NCI-H1417 (cell line): ENCODE measurements around the gene SCYL1.
"Not testable (repeated sequence)": the region's sequence is repeated elsewhere in the genome, so short reads cannot be mapped to it uniquely, and the experiment has no call there.

Experiments
- DNase-seq, 3 experiments: peaks; one replicate each; lab custom pipeline; 2025; lab: John Stamatoyannopoulos, UW

The SCYL1 gene

DNA sequence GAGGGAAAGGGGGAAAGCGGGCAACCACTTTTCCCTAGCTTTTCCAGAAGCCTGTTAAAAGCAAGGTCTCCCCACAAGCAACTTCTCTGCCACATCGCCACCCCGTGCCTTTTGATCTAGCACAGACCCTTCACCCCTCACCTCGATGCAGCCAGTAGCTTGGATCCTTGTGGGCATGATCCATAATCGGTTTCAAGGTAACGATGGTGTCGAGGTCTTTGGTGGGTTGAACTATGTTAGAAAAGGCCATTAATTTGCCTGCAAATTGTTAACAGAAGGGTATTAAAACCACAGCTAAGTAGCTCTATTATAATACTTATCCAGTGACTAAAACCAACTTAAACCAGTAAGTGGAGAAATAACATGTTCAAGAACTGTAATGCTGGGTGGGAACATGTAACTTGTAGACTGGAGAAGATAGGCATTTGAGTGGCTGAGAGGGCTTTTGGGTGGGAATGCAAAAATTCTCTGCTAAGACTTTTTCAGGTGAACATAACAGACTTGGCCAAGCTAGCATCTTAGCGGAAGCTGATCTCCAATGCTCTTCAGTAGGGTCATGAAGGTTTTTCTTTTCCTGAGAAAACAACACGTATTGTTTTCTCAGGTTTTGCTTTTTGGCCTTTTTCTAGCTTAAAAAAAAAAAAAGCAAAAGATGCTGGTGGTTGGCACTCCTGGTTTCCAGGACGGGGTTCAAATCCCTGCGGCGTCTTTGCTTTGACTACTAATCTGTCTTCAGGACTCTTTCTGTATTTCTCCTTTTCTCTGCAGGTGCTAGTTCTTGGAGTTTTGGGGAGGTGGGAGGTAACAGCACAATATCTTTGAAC, 19.2 kb upstream of the SCYL1 start:
- DNase-seq: no peak

DNA sequence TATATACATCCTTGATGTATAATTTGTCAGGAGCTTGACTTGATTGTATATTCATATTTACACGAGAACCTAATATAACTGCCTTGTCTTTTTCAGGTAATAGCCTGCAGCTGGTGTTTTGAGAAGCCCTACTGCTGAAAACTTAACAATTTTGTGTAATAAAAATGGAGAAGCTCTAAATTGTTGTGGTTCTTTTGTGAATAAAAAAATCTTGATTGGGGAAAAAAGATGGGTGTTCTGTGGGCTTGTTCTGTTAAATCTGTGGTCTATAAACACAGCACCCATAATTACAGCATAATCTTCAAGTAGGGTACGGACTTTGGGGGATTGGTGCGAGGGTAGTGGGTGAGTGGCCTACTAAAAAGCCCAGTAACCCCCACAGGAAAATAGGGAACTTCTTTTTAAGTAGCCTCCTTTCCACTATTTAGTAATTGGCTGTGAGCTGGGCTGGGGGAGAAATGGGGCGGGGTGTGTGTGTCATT, 18.6 kb upstream of the SCYL1 start:
- no peak for DNase-seq

DNA sequence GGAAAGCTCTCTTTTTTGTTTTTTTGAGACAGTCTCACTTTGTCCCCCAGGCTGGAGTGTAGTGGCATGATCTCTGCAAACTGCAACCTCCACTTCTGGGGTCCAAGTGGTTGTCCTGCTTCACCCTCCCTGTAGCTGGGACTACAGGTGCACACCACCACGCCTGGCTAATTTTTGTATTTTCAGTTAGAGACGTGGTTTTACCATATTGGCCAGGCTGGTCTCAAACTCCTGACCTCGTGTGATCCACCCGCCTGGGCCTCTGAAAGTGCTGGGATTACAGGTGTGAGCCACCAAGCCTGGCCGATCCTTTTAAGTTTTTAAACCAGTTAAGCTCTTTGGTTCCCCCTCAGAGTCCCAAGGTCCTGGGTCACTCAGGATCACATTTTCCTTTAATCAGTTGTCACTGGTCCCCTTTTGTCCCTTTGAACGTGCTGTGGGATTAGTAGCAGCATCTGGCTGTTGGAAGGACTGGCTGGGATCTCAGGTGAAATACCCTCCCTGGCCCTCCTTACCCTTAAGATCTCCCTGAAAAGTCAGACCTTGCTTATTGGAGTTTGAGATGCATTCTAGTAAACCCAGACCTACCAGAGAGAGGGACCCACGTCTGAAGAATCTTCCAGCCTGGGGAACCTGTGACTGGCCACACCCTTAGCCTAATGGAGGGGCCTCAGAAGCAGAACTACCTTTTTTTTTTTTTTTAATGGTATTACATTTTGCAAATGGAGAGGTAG, 17.9 kb upstream of the SCYL1 start:
- DNase-seq: peak in 2 of 3 experiments; percentile 66 to 86

DNA sequence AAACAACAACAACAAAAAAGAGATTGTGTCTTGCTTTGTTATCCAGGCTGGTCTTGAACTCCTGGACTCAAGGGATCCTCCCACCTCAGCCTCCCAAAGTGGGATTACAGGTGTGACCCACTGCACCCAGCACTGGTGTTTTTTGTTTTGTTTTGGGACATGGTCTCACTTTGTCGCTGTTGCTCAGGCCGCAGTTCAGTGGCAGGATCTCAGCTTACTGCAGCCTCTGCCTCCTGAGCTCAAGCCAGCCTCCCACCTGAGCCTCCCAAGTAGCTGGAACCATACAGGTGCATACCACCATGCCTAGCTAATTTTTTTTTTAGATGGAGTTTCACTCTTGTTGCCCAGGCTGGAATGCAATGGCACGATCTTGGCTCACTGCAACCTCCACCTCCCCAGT, 12.6 kb upstream of the SCYL1 start:
- DNase-seq: not testable (repeated sequence)

DNA sequence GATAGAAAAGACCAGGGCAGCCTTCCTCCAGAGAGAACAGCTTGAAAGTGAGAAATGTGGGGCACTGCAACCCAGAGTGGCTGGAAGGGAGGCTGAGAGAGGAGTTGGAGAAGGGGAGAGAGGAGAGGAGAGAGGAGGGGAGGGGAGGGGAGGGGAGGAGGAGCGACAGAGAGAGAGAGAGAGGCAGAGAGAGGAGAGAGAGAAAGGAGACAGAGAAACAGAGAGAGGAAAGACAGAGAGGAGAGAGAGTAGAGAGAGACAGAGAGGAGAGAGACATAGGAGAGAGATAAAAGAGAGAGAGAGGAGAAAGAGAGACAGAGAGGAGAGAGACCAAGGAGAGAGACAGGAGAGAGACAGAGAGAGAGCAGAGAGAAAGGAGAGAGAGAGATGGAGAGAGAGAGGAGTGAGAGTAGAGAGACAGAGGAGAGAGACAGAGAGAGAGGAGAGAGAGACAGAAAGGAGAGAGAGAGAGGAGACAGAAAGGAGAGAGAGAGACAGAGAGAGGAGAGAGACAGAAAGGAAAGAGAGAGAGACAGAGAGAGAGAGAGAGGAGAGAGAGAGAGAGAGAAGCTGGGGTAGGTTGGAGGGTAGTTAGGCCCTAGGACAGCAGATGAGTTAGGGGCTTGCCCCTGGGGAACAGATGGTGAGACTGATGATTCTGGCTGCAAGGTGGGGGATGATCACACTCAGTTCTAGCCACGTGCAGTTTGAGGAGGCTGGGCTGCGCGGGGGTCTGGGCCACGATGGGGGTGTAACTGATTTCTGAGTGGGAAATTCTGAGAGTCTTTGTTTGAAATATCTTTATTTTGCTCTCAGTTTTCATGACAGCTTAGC, 8.5 kb upstream of the SCYL1 start:
- no peak for DNase-seq

DNA sequence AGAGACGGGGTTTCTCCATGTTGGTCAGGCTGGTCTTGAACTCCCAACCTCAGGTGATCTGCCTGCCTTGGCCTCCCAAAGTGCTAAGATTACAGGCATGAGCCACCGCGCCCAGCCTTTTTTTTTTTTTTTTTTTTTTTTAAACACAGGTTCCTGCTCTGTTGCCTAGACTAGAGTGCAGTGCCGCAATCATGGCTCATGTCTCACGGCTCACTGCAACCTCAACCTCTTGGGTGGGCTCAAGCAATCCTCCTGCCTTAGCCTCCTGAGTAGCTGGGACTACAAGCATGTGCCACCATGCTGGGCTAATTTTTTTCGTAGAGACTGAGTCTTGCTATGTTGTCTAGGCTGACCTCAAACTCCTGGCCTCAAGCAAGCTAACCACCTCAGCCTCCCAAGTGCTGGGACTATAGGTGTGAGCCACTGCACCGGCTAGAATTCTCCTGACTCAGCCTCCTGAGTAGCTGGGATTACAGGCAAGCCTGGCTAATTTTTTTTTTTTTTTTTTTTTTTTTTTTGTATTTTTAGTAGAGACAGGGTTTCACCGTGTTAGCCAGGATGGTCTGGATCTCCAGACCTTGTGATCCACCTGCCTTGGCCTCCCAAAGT, 5.8 kb upstream of the SCYL1 start:
- DNase-seq: not testable (repeated sequence)

DNA sequence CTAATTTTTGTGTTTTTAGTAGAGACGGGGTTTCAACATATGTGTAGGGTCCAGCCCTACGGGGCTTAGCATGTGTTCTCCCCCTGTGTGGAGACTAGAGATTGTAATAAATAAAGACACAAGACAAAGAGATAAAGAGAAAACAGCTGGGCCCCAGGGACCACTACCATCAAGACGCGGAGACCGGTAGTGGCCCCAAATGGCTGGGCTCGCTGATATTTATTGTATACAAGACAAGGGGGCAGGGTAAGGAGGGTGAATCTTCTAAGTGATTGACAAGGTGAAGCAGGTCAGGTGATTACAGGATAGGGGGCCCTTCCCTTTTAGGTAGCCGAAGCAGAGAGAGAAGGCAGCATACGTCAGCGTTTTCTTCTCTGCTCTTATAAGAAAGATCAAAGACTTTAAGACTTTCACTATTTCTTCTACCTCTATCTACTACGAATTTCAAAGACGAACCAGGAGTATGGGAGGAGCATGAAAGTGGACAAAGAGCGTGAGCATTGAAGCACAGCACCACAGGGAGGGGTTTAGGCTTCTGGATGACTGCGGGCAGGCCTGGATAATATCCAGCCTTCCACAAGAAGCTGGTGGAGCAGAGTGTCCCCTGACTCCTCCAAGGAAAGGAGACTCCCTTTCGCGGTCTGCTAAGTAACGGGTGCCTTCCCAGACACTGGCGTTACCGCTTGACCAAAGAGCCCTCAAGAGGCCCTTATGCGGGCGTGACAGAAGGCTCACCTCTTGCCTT, 2.9 kb upstream of the SCYL1 start:
- not testable (repeated sequence) for DNase-seq

DNA sequence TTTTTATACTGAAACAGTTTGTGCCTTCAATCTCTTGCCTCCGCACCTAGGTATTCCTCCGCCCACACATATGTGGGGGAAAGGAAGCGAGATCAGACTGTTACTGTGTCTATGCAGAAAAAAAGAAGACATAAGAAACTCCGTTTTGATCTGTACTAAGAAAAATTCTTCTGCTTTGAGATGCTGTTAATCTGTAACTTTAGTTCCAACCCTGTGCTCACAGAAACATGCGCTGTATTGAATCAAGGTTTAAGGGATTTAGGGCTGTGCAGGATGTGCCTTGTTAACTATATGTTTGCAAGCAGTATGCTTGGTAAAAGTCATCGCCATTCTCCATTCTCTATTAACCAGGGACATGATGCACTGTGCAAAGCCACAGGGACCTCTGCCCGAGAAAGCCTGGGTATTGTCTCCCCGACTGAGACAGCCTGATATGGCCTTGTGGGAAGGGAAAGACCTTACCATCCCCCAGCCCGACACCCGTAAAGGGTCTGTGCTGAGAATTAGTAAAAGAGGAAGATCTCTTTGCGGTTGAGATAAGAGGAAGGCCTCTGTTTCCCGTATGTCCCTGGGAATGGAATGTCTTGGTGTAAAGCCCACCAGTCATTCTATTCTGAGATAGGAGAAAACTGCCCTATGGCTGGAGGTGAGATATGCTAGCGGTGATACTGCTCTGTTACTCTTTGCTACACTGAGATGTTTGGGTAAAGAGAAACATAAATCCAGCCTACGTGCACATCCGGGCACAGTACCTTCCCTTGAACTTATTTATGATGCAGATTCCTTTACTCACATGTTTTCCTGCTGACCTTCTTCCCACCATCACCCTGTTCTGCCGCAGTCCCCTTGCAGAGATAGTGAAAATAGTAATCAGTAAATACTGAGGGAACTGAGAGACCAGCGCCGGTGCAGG, 1.9 kb upstream of the SCYL1 start:
- DNase-seq: not testable (repeated sequence)

DNA sequence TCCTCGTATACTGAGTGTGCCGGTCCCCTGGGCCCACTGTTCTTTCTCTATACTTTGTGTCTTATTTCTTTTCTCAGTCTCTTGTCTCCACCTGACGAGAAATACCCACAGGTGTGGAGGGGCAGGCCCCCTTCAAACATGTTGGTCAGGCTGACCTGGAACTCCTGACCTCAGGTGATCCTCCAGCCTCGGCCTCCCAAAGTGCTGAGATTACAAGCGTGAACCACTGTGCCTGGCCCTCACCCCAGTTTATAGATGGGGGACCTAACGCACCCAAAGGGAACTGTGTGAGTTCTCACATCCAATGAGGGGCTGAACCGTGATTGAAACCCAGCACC, 1.3 kb upstream of the SCYL1 start:
- DNase-seq: not testable (repeated sequence)

DNA sequence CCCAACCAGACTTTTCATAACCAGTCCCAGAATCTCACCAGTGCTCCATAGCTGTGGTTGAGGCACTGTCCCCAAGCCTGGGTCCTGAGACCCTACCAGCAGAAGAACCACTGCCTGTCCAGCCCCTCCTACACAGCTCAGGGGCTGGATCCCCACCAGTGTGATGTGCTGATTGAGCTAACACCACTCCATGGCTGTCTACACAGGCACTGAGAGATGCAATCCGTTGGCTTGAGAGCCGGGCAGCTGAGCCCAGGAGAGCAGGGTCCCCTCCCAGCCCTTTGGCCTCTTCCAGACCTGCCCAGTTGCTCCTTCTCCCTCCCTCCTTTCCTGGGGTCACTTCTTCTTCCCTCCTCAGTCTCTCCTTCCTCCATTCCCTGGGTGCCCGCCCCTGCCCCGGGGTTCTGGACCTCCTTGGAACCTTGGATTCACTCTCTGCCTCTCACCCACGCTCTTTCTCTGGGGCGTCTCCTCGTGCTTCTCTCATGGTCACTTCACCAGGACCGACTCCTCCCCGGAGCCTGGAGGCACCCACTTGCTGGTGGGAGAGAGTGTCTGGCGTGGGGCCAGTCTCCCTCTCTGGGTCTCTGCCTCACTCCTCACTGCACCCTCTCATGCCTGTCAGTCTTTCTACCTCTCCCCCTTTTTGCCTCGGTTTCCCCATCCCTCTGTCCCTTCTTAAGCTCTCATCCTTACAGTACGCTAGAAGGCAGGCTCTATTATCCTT, 706 bp upstream of the SCYL1 start:
- DNase-seq: peak in 1 of 3 experiments; percentile 81

DNA sequence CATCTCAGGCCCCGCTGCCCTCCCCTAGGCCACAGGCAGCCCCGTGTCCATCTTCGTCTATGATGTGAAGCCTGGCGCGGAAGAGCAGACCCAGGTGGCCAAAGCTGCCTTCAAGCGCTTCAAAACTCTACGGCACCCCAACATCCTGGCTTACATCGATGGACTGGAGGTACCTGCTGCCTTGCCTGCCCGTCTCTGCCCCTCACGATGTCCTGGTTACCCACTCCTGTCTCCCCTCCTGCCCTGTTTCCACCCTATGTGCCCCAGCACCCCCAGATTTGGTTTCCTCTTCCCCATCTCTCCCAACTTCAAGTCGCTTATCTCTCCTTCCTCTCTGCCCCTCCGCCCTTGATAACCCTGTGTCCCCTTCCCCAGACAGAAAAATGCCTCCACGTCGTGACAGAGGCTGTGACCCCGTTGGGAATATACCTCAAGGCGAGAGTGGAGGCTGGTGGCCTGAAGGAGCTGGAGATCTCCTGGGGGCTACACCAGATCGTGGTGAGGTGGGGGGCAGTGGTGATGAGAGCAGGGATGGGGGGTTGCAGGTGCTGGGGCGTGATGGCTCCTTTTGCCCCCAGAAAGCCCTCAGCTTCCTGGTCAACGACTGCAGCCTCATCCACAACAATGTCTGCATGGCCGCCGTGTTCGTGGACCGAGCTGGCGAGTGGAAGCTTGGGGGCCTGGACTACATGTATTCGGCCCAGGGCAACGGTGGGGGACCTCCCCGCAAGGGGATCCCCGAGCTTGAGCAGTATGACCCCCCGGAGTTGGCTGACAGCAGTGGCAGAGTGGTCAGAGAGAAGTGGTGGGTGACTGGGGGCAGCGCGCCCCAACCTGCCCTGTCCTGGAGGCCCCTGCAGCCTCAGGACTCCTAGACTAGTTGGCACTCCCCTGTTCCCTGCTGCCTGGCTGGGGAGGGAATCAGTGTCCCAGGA, 930 bp downstream of the SCYL1 start:
- no peak for DNase-seq

DNA sequence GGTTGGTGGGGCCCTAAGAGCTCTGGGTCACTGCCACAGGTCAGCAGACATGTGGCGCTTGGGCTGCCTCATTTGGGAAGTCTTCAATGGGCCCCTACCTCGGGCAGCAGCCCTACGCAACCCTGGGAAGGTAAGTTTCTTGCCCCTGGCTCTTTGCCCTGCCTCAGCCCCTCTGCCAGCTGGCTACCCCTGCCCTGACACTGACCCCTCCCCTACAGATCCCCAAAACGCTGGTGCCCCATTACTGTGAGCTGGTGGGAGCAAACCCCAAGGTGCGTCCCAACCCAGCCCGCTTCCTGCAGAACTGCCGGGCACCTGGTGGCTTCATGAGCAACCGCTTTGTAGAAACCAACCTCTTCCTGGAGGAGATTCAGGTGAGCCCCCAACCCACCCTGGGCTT, 1.9 kb downstream of the SCYL1 start:
- no peak for DNase-seq

DNA sequence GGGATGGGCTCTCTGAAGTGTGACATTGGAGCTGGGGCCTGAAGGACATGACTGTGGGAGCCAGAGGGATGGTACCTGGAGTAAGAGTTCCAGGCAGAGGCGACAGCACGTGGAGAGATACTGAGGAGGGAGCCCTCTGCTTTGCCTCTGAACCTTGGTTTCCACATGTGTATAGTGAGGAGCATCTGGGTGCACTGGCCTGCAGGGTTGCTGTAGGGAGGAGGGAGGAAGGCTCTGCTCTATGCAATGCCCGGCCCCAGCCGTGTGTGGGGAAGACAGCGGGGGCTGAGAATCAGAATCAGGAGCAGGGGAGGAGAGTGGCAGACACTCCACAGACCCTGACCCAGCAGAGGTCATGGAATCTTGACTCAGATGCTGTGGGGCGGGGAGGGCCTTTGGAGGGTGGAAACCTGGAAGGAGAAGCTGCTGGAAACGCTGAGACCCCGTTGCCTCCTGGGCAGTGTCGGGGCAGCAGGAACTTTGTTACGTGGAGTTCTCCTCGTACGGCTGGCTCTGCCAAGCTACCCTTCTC, 4.0 kb downstream of the SCYL1 start:
- DNase-seq: no peak

DNA sequence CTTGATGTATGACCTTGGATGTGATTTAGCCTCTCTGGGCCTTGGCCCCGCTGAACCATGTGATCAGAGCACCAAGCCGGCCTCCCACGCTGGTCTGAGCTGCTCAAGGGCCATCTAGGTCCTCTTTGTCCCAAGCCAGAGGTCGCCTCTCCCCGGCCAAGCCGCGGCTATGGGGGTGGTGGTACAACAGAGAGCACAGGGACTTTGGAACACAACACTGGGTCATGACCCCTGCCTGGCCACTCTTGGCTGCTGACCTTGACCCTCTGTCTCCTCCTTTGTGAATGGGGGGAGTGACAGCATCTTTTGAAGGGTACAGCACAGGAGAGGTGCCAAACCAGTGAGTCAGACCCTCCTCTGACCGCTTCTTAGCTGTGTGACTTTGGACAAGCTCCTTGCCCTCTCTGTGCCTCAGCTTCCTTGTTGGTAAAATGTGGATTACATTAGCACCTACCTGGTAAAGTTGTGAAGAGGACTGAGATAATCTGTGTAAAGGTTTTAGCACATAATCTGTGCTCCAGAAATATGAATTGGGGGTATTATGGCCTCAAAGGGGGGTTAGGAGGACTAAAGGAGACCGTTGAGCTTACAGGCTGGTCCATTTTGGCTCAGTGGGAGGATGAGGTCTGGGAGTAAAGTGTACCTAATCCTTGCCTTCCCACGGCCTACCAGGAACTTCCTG, 4.7 kb downstream of the SCYL1 start:
- DNase-seq: no peak

DNA sequence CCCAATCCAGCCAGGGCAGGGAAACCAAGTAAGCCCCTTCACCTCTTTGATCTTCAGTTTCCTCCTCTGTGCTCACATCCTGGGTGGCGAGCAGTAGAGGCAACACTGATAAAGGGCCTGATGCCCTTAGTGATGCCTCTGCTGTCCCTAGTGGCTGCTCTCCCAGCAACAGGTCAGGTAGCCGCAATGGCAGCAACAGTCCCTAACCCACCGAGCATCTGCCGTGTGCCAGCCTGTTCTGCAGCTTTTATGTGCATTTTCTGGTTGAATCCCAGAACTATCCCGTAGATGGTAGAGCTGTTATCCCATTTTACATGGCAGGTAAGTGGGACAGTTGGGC, 5.2 kb downstream of the SCYL1 start:
- no peak for DNase-seq

DNA sequence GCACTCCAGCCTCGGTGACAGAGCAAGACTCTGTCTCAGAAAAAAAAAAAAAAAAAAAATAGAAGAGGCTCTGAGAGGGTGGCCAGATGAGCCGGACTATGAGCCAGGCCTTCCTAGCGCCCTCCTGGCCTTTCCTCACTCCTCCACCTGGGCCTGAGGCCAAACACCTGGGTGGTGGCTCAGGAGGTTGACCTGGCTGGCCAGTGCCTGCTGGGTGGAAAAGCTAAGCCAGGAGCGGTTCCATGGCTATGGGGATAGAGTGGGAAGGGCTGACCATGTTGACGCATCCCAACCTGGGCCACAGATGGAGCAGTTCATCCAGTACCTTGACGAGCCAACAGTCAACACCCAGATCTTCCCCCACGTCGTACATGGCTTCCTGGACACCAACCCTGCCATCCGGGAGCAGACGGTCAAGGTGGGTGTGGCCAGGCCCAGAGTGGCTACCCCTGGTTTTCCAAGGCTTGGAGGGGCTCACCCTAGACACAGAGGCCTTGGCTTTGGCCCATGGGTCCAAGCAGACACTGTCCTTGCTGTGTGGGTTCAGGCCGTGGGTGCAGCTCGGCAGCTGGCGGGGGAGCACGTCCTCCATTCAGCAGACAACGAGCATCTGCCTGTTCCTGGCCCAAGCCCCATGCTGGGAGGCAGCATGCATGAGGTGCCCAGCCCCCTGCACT, 7.6 kb downstream of the SCYL1 start:
- no peak for DNase-seq

DNA sequence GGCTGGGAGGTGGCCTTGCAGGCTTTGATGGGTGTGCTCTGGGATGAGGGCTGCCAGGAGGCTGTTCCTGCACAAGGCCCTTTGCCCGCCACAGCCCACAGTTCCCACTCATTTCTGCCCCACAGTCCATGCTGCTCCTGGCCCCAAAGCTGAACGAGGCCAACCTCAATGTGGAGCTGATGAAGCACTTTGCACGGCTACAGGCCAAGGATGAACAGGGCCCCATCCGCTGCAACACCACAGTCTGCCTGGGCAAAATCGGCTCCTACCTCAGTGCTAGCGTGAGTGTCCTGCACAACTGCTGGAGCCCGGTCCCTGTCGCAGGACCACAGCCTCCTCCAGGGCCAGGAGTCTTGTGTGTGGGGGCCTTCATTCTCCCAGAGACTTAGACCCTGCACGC, 10.2 kb downstream of the SCYL1 start:
- DNase-seq: no peak
